ENCODE data around the gene MAML2. TPM values are rescaled to one million over a fixed set of nuclear protein-coding genes. Genes with fewer than 3 reads are reported as not detected.
A peak's percentile ranks its signal among the peaks of the same experiment; 100 is the strongest.

MAML2 gene
- total and polyA plus RNA-seq, 10 donors = 2.7 to 43.4 (median 27.2) TPM

GRCh38 chr11:96294289-96294688, 48.7 kb downstream of the MAML2 start:
- DNase-seq = no peak
- H3K4me3 ChIP-seq = no peak overlapping the region
- H3K4me1 ChIP-seq = peaks cover 26 to 55% (median 34%) of the 10 kb centered on the region in 6 donors
- peak overlapping the region in 6 of 8 donors; percentile 62 to 75 (median 71) for H3K27ac ChIP-seq
- TF ChIP-seq POLR2A (IDR thresholded peaks at IDR 0.05) = no peak
- TF ChIP-seq POLR2AphosphoS5 (IDR thresholded peaks at IDR 0.05) = no peak
- no peak for TF ChIP-seq CTCF (IDR thresholded peaks at IDR 0.05 in 8 of 11, conservative IDR thresholded peaks at IDR 0.05 in 3 of 11)
- H3K27me3 ChIP-seq (replicated peaks in 1 of 7) = no peaks in the 10 kb centered on the region
- peaks cover 0 to 7% (median 0%) of the 10 kb centered on the region in 6 donors for H3K36me3 ChIP-seq
- H3K9me3 ChIP-seq = no peaks in the 10 kb centered on the region
- intact Hi-C loops (cut with DNase I; ENCODE audit: low total_unique reads) = no loop called here
- 38 to 57% (median 46%) methylated on average over 3 of the region's 3 CpGs for WGBS, 5 donors

GRCh38 chr11:96293598-96294021, 49.4 kb downstream of the MAML2 start:
- WGBS, 5 donors = 7 to 19% (median 12%) methylated on average over 3 of the region's 3 CpGs
- Histone ChIP-seq H3K4me3 (peak overlapping the region in 2 of 8 donors; percentile 5 to 19), H3K9me3 (no peaks in the 10 kb centered on the region), H3K27me3 (replicated peaks in 1 of 7) (no peaks in the 10 kb centered on the region), H3K4me1 (peaks cover 25 to 56% (median 32%) of the 10 kb centered on the region in 6 donors), H3K27ac (peak overlapping the region in 7 of 8 donors; percentile 27 to 75 (median 70)), H3K36me3 (peaks cover 0 to 7% (median 0%) of the 10 kb centered on the region in 6 donors)
- TF ChIP-seq POLR2AphosphoS5 (IDR thresholded peaks at IDR 0.05) (no peak), CTCF (IDR thresholded peaks at IDR 0.05 in 8 of 11, conservative IDR thresholded peaks at IDR 0.05 in 3 of 11) (no peak), POLR2A (IDR thresholded peaks at IDR 0.05) (no peak)
- no peak for DNase-seq
- intact Hi-C loops (cut with DNase I; ENCODE audit: low total_unique reads) = no loop called here

DNA sequence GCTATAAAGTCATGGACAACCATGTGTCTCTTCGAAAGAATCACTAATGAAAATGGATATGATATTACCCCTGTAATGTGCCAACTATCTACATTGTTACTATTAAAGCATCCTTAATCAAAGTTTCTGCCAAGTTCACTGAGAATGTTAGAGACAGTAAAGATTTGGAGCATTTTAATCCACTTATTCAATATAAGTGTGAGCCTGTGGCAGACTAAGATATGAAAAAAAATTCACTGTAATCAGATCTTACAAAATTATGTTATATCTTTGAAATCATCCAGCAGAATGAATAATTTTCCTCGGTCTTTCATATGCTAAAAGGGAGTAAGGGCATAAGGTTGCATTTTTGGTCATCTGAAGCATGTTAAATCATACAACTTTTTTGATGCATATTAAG, 49.9 kb downstream of the MAML2 start:
- H3K4me3 ChIP-seq = no peak overlapping the region
- no peaks in the 10 kb centered on the region for H3K9me3 ChIP-seq
- DNase-seq = no peak
- intact Hi-C loops (cut with DNase I; ENCODE audit: low total_unique reads) = no loop called here
- WGBS, 5 donors = 68 to 82% (median 71%) methylated on average over 2 of the region's 2 CpGs
- H3K27me3 ChIP-seq (replicated peaks in 1 of 7) = no peaks in the 10 kb centered on the region
- TF ChIP-seq CTCF (IDR thresholded peaks at IDR 0.05 in 8 of 11, conservative IDR thresholded peaks at IDR 0.05 in 3 of 11) (no peak), POLR2A (IDR thresholded peaks at IDR 0.05) (no peak), POLR2AphosphoS5 (IDR thresholded peaks at IDR 0.05) (no peak)
- H3K4me1 ChIP-seq = peaks cover 25 to 60% (median 32%) of the 10 kb centered on the region in 6 donors
- peak overlapping the region in 7 of 8 donors; percentile 27 to 75 (median 70) for H3K27ac ChIP-seq
- H3K36me3 ChIP-seq = peaks cover 0 to 7% (median 0%) of the 10 kb centered on the region in 6 donors

- H3K27ac ChIP-seq = peak overlapping the region in 2 of 8 donors; percentile 70 to 75
- TF ChIP-seq POLR2AphosphoS5 (IDR thresholded peaks at IDR 0.05) = no peak
- TF ChIP-seq POLR2A (IDR thresholded peaks at IDR 0.05) = no peak
- TF ChIP-seq CTCF (IDR thresholded peaks at IDR 0.05 in 8 of 11, conservative IDR thresholded peaks at IDR 0.05 in 3 of 11) = no peak
- intact Hi-C loops (cut with DNase I; ENCODE audit: low total_unique reads) = no loop called here
- H3K4me1 ChIP-seq = peaks cover 25 to 66% (median 35%) of the 10 kb centered on the region in 6 donors
- DNase-seq = no peak
- no peak overlapping the region for H3K4me3 ChIP-seq
- H3K9me3 ChIP-seq = no peaks in the 10 kb centered on the region
- H3K27me3 ChIP-seq (replicated peaks in 1 of 7) = no peaks in the 10 kb centered on the region
- H3K36me3 ChIP-seq = peaks cover 0 to 7% (median 0%) of the 10 kb centered on the region in 6 donors
These were observed 50.5 kb downstream of the MAML2 start for GRCh38 chr11:96292291-96293010.

Data from spleen (tissue), 11 donors.